Aorta (tissue), 5 donors: ENCODE data around the gene NUBP2. TPM values are rescaled to one million over a fixed set of nuclear protein-coding genes. Genes with fewer than 3 reads are reported as not detected.

Experiments used
- ATAC-seq: fragments of 200-7000 bp; cut with Tn5 transposase; one replicate; pipeline ENCODE4 v1.9.1; 2022; ENCODE audit warnings: moderate library complexity; ENCODE audit not compliant: low FRiP score
- DNase-seq, 2 donors: peaks; one replicate each; pipeline ENCODE4 v3.0.0-alpha.2; 2020
- H3K27ac ChIP-seq, 2 donors: one replicate each; pipeline ENCODE4 v1.5.1; 2013; ENCODE audit warnings: low read length in 2 of 2, mild to moderate bottlenecking in 2 of 2, moderate library complexity in 2 of 2, control low read depth in 1 of 2, inconsistent platforms in 1 of 2, low read depth in 1 of 2
- H3K27me3 ChIP-seq, 2 donors: one replicate each; pipeline ENCODE4 v1.6.1; 2013; ENCODE audit warnings: control low read depth in 1 of 2, low read length in 1 of 2, mild to moderate bottlenecking in 1 of 2, moderate library complexity in 1 of 2; ENCODE audit not compliant: insufficient read depth in 2 of 2, control insufficient read depth in 1 of 2
- H3K36me3 ChIP-seq, 2 donors: one replicate each; pipeline ENCODE4 v1.6.1; 2013; ENCODE audit warnings: control low read depth in 1 of 2, low read length in 1 of 2, mild to moderate bottlenecking in 1 of 2; ENCODE audit not compliant: insufficient read depth in 2 of 2, control insufficient read depth in 1 of 2
- H3K4me1 ChIP-seq, 2 donors: one replicate each; pipeline ENCODE4 v1.6.1; 2013; ENCODE audit warnings: low read length in 2 of 2, control low read depth in 1 of 2, mild to moderate bottlenecking in 1 of 2, moderate library complexity in 1 of 2; ENCODE audit not compliant: insufficient read depth in 2 of 2, control insufficient read depth in 1 of 2
- H3K4me3 ChIP-seq, 2 donors: one replicate each; pipeline ENCODE4 v1.5.1; 2013; ENCODE audit warnings: low read length in 2 of 2, control low read depth in 1 of 2, mild to moderate bottlenecking in 1 of 2
- H3K9me3 ChIP-seq: one replicate; pipeline ENCODE4 v1.6.1; 2013; ENCODE audit warnings: mild to moderate bottlenecking, low read length; ENCODE audit not compliant: control insufficient read depth
- WGBS, 2 donors: extraction: QIAGEN DNeasy Blood & Tissue Kit; methylation state at CpG; one replicate each; pipeline ENCODE4 v1.1.7; 2013; 5-methylcytosine and 5-hydroxymethylcytosine counted together
- intact Hi-C, 2 donors: fragments of 100-400 bp; cut with DNase I; formaldehyde crosslinking; loops; one replicate each; pipeline versions ENCODE4 v1.14.2 to v1.15.0; 2022
- polyA plus RNA-seq, 2 donors: library from polyadenylated mRNA; stranded (reverse); fragments of 200-250 nt; gene quantifications; one replicate each; pipeline ENCODE4 v1.2.3, GENCODE V29; 2013
- total RNA-seq, 2 donors: library from RNA; stranded (reverse); fragmentation: NEBNext Ultra II Directional; extraction: Animal tissue kit (Norgen Biotek cat#: 25700); gene quantifications; one replicate each; pipeline ENCODE4 v1.2.1, GENCODE V29; 2021
- donor health status: healthy with polysubstance abuse.
- donor health status: Bipolar disorder and iron deficiency.
- donor health status: DM: no; HTN: no; CAD: no.
- donor health status: DM: no; HTN: no; CAD: no.
- donor health status: DM: yes; HTN: yes; CAD: no.

The NUBP2 gene
- total and polyA plus RNA-seq, 4 donors, result 30.7 to 92.4 (median 44.1) TPM

DNA sequence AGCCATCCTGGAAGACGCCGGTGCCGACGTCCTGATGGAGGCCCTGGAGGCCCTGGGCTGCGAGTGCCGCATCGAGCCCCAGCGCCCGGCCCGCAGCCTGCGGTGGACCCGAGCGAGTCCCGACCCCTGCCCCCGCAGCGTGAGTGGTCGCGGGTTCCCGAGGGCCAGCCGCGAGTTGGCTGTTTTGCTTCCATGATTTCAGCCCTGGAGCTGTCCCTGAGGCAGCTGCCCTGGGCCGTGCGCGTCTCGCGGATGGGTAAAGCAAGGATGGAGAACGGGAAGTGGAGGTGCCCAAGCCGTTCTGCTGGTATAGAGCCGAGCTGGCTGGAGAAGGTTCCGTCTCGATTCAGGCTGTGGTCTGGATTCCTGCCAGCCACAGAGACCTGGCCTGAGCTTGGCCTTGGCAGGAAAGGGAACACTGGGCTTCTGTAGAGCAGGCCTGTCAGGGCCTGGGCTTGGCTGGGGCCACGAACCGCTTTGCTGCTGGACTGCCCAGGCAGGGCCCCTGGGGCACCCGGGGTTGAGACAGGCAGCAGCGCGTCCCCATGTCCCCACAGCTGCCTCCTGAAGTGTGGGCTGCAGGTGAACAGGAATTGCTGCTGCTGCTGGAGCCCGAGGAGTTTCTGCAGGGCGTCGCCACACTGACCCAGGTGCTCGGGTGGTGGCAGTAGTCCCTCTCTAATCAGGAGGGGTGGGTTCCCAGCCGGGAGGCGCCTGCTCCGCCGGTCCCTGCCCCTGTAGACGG, 8.9 kb upstream of the NUBP2 start:
- Histone ChIP-seq H3K4me3 (peak overlapping the region; percentile 78 to 86), H3K27ac (peak overlapping the region in 1 of 2 donors; percentile 25), H3K36me3 (peaks cover 0 to 7% of the 10 kb centered on the region in 2 donors), H3K4me1 (no peaks in the 10 kb centered on the region), H3K27me3 (no peaks in the 10 kb centered on the region), H3K9me3 (no peaks in the 10 kb centered on the region)
- no peak for DNase-seq
- no peak for ATAC-seq
- WGBS, 2 donors, result 15% methylated on average over 45 of the region's 45 CpGs
- intact Hi-C loops, result loop anchor here in 1 of 2 donors (5.0 kb wide), 1 partner anchor 67 kb away; the partner anchor contains the start of gene MAPK8IP3

GRCh38 chr16:1774448-1774780, 8.3 kb upstream of the NUBP2 start:
- no peak overlapping the region for H3K27ac ChIP-seq
- no peak overlapping the region for H3K4me3 ChIP-seq
- H3K27me3 ChIP-seq, result no peaks in the 10 kb centered on the region
- 85 to 86% methylated on average over 7 of the region's 7 CpGs for WGBS, 2 donors
- H3K9me3 ChIP-seq, result no peaks in the 10 kb centered on the region
- H3K4me1 ChIP-seq, result no peaks in the 10 kb centered on the region
- DNase-seq, result no peak
- ATAC-seq, result no peak
- peaks cover 0 to 7% of the 10 kb centered on the region in 2 donors for H3K36me3 ChIP-seq
- intact Hi-C loops, result loop anchor here in 1 of 2 donors (5.0 kb wide), 1 partner anchor 67 kb away; the partner anchor contains the start of gene MAPK8IP3

GRCh38 chr16:1775006-1775845, 7.5 kb upstream of the NUBP2 start:
- WGBS, 2 donors, result 86% methylated on average over 30 of the region's 30 CpGs
- DNase-seq (no peak), ATAC-seq (no peak)
- Histone ChIP-seq H3K27ac (no peak overlapping the region), H3K27me3 (no peaks in the 10 kb centered on the region), H3K36me3 (peaks cover 0 to 7% of the 10 kb centered on the region in 2 donors), H3K4me3 (no peak overlapping the region), H3K4me1 (no peaks in the 10 kb centered on the region), H3K9me3 (no peaks in the 10 kb centered on the region)
- intact Hi-C loops, result no loop called here

GRCh38 chr16:1775846-1776671, 6.7 kb upstream of the NUBP2 start:
- peaks cover 0 to 7% of the 10 kb centered on the region in 2 donors for H3K36me3 ChIP-seq
- H3K27me3 ChIP-seq, result no peaks in the 10 kb centered on the region
- no peaks in the 10 kb centered on the region for H3K4me1 ChIP-seq
- H3K9me3 ChIP-seq, result no peaks in the 10 kb centered on the region
- intact Hi-C loops, result no loop called here
- H3K4me3 ChIP-seq, result no peak overlapping the region
- H3K27ac ChIP-seq, result no peak overlapping the region
- WGBS, 2 donors, result 80% methylated on average over 28 of the region's 28 CpGs
- ATAC-seq (no peak), DNase-seq (no peak)

GRCh38 chr16:1776672-1776955, 6.1 kb upstream of the NUBP2 start:
- no peaks in the 10 kb centered on the region for H3K4me1 ChIP-seq
- no peak overlapping the region for H3K27ac ChIP-seq
- H3K4me3 ChIP-seq, result no peak overlapping the region
- intact Hi-C loops, result no loop called here
- H3K27me3 ChIP-seq, result no peaks in the 10 kb centered on the region
- H3K36me3 ChIP-seq, result peaks cover 0 to 7% of the 10 kb centered on the region in 2 donors
- WGBS, 2 donors, result 81 to 84% methylated on average over 13 of the region's 13 CpGs
- ATAC-seq (no peak), DNase-seq (no peak)
- H3K9me3 ChIP-seq, result no peaks in the 10 kb centered on the region

DNA sequence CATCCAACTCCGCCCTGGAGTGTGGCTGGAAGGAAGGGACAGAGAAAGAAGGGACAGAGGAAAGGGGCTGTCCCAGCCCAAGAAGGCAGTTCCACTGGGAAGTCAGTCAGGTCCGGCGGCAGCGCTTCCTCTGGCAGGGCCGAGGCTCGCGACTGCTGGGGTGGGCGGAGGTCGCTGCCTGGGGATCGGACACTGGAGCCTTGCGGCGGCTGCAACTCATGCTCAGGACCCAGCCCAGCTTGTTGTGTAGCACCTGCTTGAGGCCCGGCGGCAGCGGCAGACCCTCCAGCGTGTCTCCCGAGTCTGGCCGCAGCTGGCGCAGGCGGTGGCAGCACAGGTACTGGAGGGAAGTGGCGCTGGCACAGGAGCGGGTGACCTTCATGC, 5.8 kb upstream of the NUBP2 start:
- H3K4me1 ChIP-seq, result no peaks in the 10 kb centered on the region
- ATAC-seq (no peak), DNase-seq (no peak)
- H3K4me3 ChIP-seq, result no peak overlapping the region
- H3K27me3 ChIP-seq, result no peaks in the 10 kb centered on the region
- 88 to 92% methylated on average over 20 to 22 of the region's 22 CpGs for WGBS, 2 donors
- peaks cover 0 to 7% of the 10 kb centered on the region in 2 donors for H3K36me3 ChIP-seq
- H3K27ac ChIP-seq, result no peak overlapping the region
- no peaks in the 10 kb centered on the region for H3K9me3 ChIP-seq
- intact Hi-C loops, result no loop called here

- DNase-seq, result no peak
- H3K36me3 ChIP-seq, result peaks cover 0 to 7% of the 10 kb centered on the region in 2 donors
- WGBS, 2 donors, result 81% methylated on average over 36 of the region's 36 CpGs
These were observed 5.2 kb upstream of the NUBP2 start for GRCh38 chr16:1777375-1778199.

More at GRCh38 chr16:1777375-1778199, 5.2 kb upstream of the NUBP2 start:
- no peaks in the 10 kb centered on the region for H3K4me1 ChIP-seq
- H3K27ac ChIP-seq, result no peak overlapping the region
- intact Hi-C loops, result no loop called here
- no peaks in the 10 kb centered on the region for H3K9me3 ChIP-seq
- H3K4me3 ChIP-seq, result no peak overlapping the region
- ATAC-seq, result no peak
- H3K27me3 ChIP-seq, result no peaks in the 10 kb centered on the region
